Measurements from ENCODE around the gene HSPE1. TPM values are rescaled to one million over a fixed set of nuclear protein-coding genes. Genes with fewer than 3 reads are reported as not detected.

The HSPE1 gene
- total and polyA plus RNA-seq, 2 donors (not counting 3 experiments of a cell fraction or from before 2014, with no cell fraction given): 59.8 to 145 TPM

DNA sequence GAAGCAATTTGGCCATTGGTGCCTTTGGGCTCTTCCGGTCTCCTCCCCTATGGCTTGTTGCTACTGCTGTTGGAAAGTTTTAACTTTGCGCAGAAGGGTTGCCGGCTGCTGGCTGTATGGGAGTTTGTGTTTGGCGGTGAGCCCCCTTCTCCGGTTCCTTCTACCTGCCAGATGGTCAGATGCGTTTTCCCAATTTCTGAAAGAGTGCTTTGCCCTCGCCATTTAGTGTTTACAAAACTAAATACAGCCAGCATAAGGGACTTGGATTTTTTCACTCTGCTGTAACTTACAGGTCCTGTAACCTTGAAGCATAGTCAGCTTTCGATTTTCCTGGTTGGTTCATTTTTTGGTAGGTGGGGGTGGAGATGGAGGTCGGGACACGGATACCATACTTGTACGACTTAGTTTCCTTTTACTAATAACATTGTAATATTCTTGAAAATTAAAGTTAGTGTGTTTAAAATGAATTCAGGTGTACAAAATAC, 46.2 kb upstream of the HSPE1 start:
- dilution Hi-C loops (cut with MboI; ENCODE audit: extremely low pct_ligation_motif_present, low sequenced_read_pairs) (no loop called here), intact Hi-C loops (cut with micrococcal nuclease) (loop anchor here (1.0 kb wide), 4 partner anchors 19 to 251 kb away; partner anchors contain the start of genes HSPE1, MARS2 and SF3B1)
- peak overlapping the region; percentile 98 for H3K4me2 ChIP-seq (ENCODE audit: insufficient read depth, low read length)
- H3K9me1 ChIP-seq (replicated peaks; ENCODE audit: control insufficient read depth, extremely low read depth, insufficient read depth, low read length): no peaks in the 10 kb centered on the region
- H3K9ac ChIP-seq (replicated peaks; ENCODE audit: extremely low read depth, insufficient read depth, low read length): peak overlapping the region; percentile 99
- CTCF ChIA-PET: interaction anchor here (1.9 kb wide), 1 partner anchor 18 kb away, joined by 15 read pairs; the partner anchor contains the start of gene SF3B1
- no peaks in the 10 kb centered on the region for H3K36me3 ChIP-seq (ENCODE audit: control insufficient read depth in 2 of 2, extremely low read depth in 1 of 2, insufficient read depth in 2 of 2, low read length in 2 of 2)
- H4K20me1 ChIP-seq (replicated peaks; ENCODE audit: control insufficient read depth, extremely low read depth, insufficient read depth, low read length): peaks cover 2% of the 10 kb centered on the region
- H3K27me3 ChIP-seq (ENCODE audit: control insufficient read depth in 2 of 2, insufficient read depth in 2 of 2, low read length in 2 of 2): no peaks in the 10 kb centered on the region
- no peaks in the 10 kb centered on the region for H3K9me3 ChIP-seq (replicated peaks; ENCODE audit: control insufficient read depth, insufficient read depth, low read length)
- H3K4me1 ChIP-seq (ENCODE audit: control insufficient read depth, extremely low read depth, insufficient read depth, low read length): peaks cover 14% of the 10 kb centered on the region
- TF ChIP-seq EZH2 (IDR thresholded peaks at IDR 0.05; ENCODE audit: borderline replicate concordance, low read depth, low read length, severe bottlenecking): no peak
- no peak for TF ChIP-seq GATA2 (IDR thresholded peaks at IDR 0.05; ENCODE audit: insufficient read depth, insufficient read length, low read depth, low read length)
- TF ChIP-seq, protein P1, sequence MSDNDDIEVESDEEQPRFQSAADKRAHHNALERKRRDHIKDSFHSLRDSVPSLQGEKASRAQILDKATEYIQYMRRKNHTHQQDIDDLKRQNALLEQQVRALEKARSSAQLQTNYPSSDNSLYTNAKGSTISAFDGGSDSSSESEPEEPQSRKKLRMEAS (IDR thresholded peaks at IDR 0.05; ENCODE audit: insufficient read depth, insufficient read length): no peak
- TF ChIP-seq FOS (IDR thresholded peaks at IDR 0.05; ENCODE audit: borderline replicate concordance, insufficient read depth, low read length): no peak
- TF ChIP-seq POLR2A (IDR thresholded peaks at IDR 0.05; ENCODE audit: low read depth, low read length): no peak
- TF ChIP-seq, protein P2, sequence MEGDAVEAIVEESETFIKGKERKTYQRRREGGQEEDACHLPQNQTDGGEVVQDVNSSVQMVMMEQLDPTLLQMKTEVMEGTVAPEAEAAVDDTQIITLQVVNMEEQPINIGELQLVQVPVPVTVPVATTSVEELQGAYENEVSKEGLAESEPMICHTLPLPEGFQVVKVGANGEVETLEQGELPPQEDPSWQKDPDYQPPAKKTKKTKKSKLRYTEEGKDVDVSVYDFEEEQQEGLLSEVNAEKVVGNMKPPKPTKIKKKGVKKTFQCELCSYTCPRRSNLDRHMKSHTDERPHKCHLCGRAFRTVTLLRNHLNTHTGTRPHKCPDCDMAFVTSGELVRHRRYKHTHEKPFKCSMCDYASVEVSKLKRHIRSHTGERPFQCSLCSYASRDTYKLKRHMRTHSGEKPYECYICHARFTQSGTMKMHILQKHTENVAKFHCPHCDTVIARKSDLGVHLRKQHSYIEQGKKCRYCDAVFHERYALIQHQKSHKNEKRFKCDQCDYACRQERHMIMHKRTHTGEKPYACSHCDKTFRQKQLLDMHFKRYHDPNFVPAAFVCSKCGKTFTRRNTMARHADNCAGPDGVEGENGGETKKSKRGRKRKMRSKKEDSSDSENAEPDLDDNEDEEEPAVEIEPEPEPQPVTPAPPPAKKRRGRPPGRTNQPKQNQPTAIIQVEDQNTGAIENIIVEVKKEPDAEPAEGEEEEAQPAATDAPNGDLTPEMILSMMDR (IDR thresholded peaks at IDR 0.05; ENCODE audit: extremely low read depth in 1 of 2, insufficient read depth in 1 of 2, low read depth in 1 of 2, low read length in 2 of 2): no peak
- no peak for TF ChIP-seq POLR2AphosphoS5 (IDR thresholded peaks at IDR 0.05; ENCODE audit: insufficient read depth, low read depth, low read length)
- no peak for TF ChIP-seq MYC (IDR thresholded peaks at IDR 0.05; ENCODE audit: low read depth, low read length)
- no peak for TF ChIP-seq JUN (IDR thresholded peaks at IDR 0.05; ENCODE audit: borderline replicate concordance, insufficient read depth, insufficient read length, low read depth)
- peaks cover 47% of the 10 kb centered on the region for H3K79me2 ChIP-seq (ENCODE audit: control insufficient read depth, insufficient read depth, low read length)
- BruUV-seq (replicated peaks): no TSS peak
- peak overlapping the region; percentile 61 to 95 (median 68) for H3K4me3 ChIP-seq (replicated peaks in 1 of 3; ENCODE audit: insufficient read depth in 1 of 3, low read depth in 1 of 3, low read length in 3 of 3)
- H3K27ac ChIP-seq (ENCODE audit: insufficient read depth, low read depth, low read length): peak overlapping the region; percentile 98
- FAIRE-seq (no peak), DNase-seq (ENCODE audit: low read depth, low spot score) (peak; percentile 90)
- POLR2A ChIA-PET: interaction anchor here (1.2 kb wide), 1 partner anchor 62 kb away, joined by 4 read pairs; the partner anchor contains the start of gene MOB4
- H2AFZ ChIP-seq (ENCODE audit: low read depth, low read length): no peak overlapping the region
